Prostate gland (tissue), 2 donors: ENCODE data around the gene ARHGEF11.

ENCODE experiments used
- POLR2A ChIP-seq: fragments of 450-650 bp; IDR thresholded peaks from one replicate; pipeline ENCODE4 v1.6.1; 2016; ENCODE audit warnings: antibody characterized with exemption, mild to moderate bottlenecking
- POLR2AphosphoS5 ChIP-seq: sonication (generic); formaldehyde crosslinking; IDR thresholded peaks from one replicate; pipeline ENCODE4 v1.6.1; 2017; ENCODE audit warnings: antibody characterized with exemption
- TF ChIP-seq, protein P1 (sequence below), 4 experiments: fragments of 200-600 bp in 2 of 4; fragments of 450-650 bp in 2 of 4; sonication (generic) in 2 of 4; IDR thresholded peaks; 1 replicate in 3 of 4; 2 replicates in 1 of 4; pipeline ENCODE4 v1.5.1; 2016 to 2019; ENCODE audit warnings: antibody characterized with exemption in 4 of 4, mild to moderate bottlenecking in 2 of 4, moderate library complexity in 2 of 4

- TF ChIP-seq, protein P1, sequence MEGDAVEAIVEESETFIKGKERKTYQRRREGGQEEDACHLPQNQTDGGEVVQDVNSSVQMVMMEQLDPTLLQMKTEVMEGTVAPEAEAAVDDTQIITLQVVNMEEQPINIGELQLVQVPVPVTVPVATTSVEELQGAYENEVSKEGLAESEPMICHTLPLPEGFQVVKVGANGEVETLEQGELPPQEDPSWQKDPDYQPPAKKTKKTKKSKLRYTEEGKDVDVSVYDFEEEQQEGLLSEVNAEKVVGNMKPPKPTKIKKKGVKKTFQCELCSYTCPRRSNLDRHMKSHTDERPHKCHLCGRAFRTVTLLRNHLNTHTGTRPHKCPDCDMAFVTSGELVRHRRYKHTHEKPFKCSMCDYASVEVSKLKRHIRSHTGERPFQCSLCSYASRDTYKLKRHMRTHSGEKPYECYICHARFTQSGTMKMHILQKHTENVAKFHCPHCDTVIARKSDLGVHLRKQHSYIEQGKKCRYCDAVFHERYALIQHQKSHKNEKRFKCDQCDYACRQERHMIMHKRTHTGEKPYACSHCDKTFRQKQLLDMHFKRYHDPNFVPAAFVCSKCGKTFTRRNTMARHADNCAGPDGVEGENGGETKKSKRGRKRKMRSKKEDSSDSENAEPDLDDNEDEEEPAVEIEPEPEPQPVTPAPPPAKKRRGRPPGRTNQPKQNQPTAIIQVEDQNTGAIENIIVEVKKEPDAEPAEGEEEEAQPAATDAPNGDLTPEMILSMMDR (IDR thresholded peaks at IDR 0.05), result no peak
- TF ChIP-seq POLR2AphosphoS5 (no peak), POLR2A (no peak)
Observed at GRCh38 chr1:156912310-156912709, 133.2 kb downstream of the ARHGEF11 start.
